Astrocyte (in vitro differentiated cells and primary cell): Measurements from ENCODE around the gene CCSER2. TPM values are rescaled to one million over a fixed set of nuclear protein-coding genes. Genes with fewer than 3 reads are reported as not detected.

Experiments used
- DNase-seq: peaks from one replicate; pipeline ENCODE4 v3.0.0-alpha.2; 2010; ENCODE audit warnings: low read depth
- FAIRE-seq: peaks from 2 replicates; lab custom pipeline; 2011; peaks lifted over from hg19 to GRCh38; lab: Jason Lieb, UNC
- H2AFZ ChIP-seq: 2 replicates; pipeline ENCODE4 v1.6.0; 2012; ENCODE audit warnings: low read depth, low read length, inconsistent platforms
- H3K27ac ChIP-seq: 2 replicates; pipeline ENCODE4 v1.5.1; 2011; ENCODE audit warnings: low read depth, low read length, inconsistent platforms
- H3K27me3 ChIP-seq: 2 replicates; pipeline ENCODE4 v1.6.0; 2011; ENCODE audit warnings: low read length, inconsistent platforms; ENCODE audit not compliant: insufficient read depth
- H3K36me3 ChIP-seq: 2 replicates; pipeline ENCODE4 v1.5.1; 2011; ENCODE audit warnings: low read length, inconsistent platforms; ENCODE audit not compliant: insufficient read depth
- H3K4me1 ChIP-seq: 2 replicates; pipeline ENCODE4 v1.5.1; 2011; ENCODE audit warnings: low read length, inconsistent platforms; ENCODE audit not compliant: insufficient read depth
- H3K4me2 ChIP-seq: 2 replicates; pipeline ENCODE4 v1.6.0; 2012; ENCODE audit warnings: low read length, inconsistent platforms
- H3K4me3 ChIP-seq: 2 replicates; pipeline ENCODE4 v1.5.1; 2011; ENCODE audit warnings: low read depth, mild to moderate bottlenecking, low read length, inconsistent platforms; ENCODE audit not compliant: insufficient read depth
- H3K79me2 ChIP-seq: 2 replicates; pipeline ENCODE4 v1.6.0; 2012; ENCODE audit warnings: mild to moderate bottlenecking, low read length, inconsistent platforms; ENCODE audit not compliant: insufficient read depth
- H3K9ac ChIP-seq: 2 replicates; pipeline ENCODE4 v1.6.0; 2012; ENCODE audit warnings: mild to moderate bottlenecking, low read length, inconsistent platforms
- H3K9me3 ChIP-seq: 2 replicates; pipeline ENCODE4 v1.5.1; 2012; ENCODE audit warnings: low read depth, mild to moderate bottlenecking, low read length, inconsistent platforms; ENCODE audit not compliant: insufficient read depth
- H4K20me1 ChIP-seq: 2 replicates; pipeline ENCODE4 v1.6.0; 2012; ENCODE audit warnings: low read length, inconsistent platforms; ENCODE audit not compliant: insufficient read depth
- H3K27ac Mint-ChIP-seq: one replicate; pipeline ENCODE4 v1.8.0; 2021; ENCODE audit warnings: mild to moderate bottlenecking, mixed read lengths; ENCODE audit not compliant: unreplicated experiment
- H3K27me3 Mint-ChIP-seq: one replicate; pipeline ENCODE4 v1.8.0; 2021; ENCODE audit warnings: low read depth, mixed read lengths; ENCODE audit not compliant: unreplicated experiment
- H3K36me3 Mint-ChIP-seq: one replicate; pipeline ENCODE4 v1.8.0; 2021; ENCODE audit warnings: low read depth, mixed read lengths; ENCODE audit not compliant: unreplicated experiment
- H3K4me1 Mint-ChIP-seq: one replicate; pipeline ENCODE4 v1.8.0; 2021; ENCODE audit warnings: low read depth, mixed read lengths; ENCODE audit not compliant: unreplicated experiment
- H3K4me3 Mint-ChIP-seq: one replicate; pipeline ENCODE4 v1.8.0; 2021; ENCODE audit warnings: mild to moderate bottlenecking, moderate library complexity, mixed read lengths; ENCODE audit not compliant: unreplicated experiment
- H3K9me3 Mint-ChIP-seq: one replicate; pipeline ENCODE4 v1.8.0; 2021; ENCODE audit warnings: mild to moderate bottlenecking, mixed read lengths; ENCODE audit not compliant: unreplicated experiment
- EZH2 ChIP-seq: IDR thresholded peaks from 2 replicates; pipeline ENCODE4 v1.6.1; 2012; ENCODE audit warnings: mild to moderate bottlenecking, low read length, inconsistent platforms; ENCODE audit not compliant: insufficient read depth
- total RNA-seq: library from RNA; stranded (reverse); gene quantifications from 2 replicates; pipeline ENCODE4 v1.2.1, GENCODE V29; 2021
- TF ChIP-seq, protein P1 (sequence below): IDR thresholded peaks from 2 replicates; pipeline ENCODE4 v1.5.1; 2011; ENCODE audit warnings: low read depth, mild to moderate bottlenecking, inconsistent platforms, low read length, moderate library complexity; ENCODE audit not compliant: insufficient read depth

The CCSER2 gene
- total RNA-seq, 1 donor from 2014 or later, result 100 TPM

DNA sequence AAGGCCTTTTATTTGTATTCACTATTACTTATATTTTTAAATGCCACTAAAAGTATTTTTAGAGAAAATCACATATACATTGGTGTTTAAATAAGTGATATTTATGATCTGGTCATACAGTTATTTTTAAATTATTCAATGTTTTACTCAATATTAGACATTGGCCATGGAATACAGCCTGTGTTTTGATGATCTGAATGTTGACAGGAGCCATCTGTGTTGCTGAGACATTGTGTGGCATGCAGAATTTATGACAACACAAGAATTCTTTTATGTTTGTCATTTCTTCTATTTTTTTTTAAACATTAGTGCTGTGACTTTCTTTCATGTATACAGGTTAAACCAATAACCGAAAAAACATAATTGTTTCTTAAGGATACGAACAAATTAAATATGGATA is 156.2 kb downstream of the CCSER2 start:
- Mint-ChIP-seq H3K27me3 (no peaks in the 10 kb centered on the region), H3K27ac (no peak overlapping the region), H3K36me3 (peaks cover 9% of the 10 kb centered on the region), H3K9me3 (peaks cover 2% of the 10 kb centered on the region), H3K4me3 (no peak overlapping the region), H3K4me1 (peaks cover 3% of the 10 kb centered on the region)
- Histone ChIP-seq H3K9ac (no peak overlapping the region), H3K4me3 (no peak overlapping the region), H3K27ac (no peak overlapping the region), H3K79me2 (no peaks in the 10 kb centered on the region), H3K9me3 (no peaks in the 10 kb centered on the region), H3K4me2 (no peak overlapping the region), H2AFZ (no peak overlapping the region), H3K4me1 (no peaks in the 10 kb centered on the region), H4K20me1 (no peaks in the 10 kb centered on the region), H3K27me3 (no peaks in the 10 kb centered on the region), H3K36me3 (no peaks in the 10 kb centered on the region)
- DNase-seq (no peak), FAIRE-seq (no peak)
- TF ChIP-seq EZH2, result no peak
- TF ChIP-seq, protein P1, sequence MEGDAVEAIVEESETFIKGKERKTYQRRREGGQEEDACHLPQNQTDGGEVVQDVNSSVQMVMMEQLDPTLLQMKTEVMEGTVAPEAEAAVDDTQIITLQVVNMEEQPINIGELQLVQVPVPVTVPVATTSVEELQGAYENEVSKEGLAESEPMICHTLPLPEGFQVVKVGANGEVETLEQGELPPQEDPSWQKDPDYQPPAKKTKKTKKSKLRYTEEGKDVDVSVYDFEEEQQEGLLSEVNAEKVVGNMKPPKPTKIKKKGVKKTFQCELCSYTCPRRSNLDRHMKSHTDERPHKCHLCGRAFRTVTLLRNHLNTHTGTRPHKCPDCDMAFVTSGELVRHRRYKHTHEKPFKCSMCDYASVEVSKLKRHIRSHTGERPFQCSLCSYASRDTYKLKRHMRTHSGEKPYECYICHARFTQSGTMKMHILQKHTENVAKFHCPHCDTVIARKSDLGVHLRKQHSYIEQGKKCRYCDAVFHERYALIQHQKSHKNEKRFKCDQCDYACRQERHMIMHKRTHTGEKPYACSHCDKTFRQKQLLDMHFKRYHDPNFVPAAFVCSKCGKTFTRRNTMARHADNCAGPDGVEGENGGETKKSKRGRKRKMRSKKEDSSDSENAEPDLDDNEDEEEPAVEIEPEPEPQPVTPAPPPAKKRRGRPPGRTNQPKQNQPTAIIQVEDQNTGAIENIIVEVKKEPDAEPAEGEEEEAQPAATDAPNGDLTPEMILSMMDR, result no peak

DNA sequence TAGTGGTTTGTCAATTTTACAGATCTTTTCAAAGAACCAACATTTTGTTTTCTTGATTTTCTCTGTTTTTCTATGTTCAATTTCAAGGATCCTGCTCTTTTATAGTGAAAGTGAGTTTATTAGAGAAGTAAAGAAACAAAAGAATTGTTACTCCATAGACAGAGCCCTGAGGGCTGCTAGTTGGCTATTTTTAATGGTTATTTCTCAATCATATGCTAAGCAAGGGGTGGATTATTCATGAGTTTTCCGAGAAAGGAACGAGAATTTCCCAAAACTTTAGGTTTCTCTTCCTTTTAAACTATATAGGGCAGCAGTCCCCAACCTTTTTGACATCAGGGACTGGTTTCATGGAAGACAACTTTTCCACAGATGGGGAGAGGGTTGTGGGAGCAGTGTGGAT is 165.0 kb downstream of the CCSER2 start:
- Histone ChIP-seq H3K36me3 (no peaks in the 10 kb centered on the region), H3K9ac (no peak overlapping the region), H3K27ac (no peak overlapping the region), H3K4me2 (no peak overlapping the region), H4K20me1 (no peaks in the 10 kb centered on the region), H3K4me3 (no peak overlapping the region), H3K4me1 (peaks cover 15% of the 10 kb centered on the region), H3K27me3 (no peaks in the 10 kb centered on the region), H2AFZ (no peak overlapping the region), H3K79me2 (peaks cover 12% of the 10 kb centered on the region), H3K9me3 (no peaks in the 10 kb centered on the region)
- peaks cover 25% of the 10 kb centered on the region for H3K36me3 Mint-ChIP-seq
- DNase-seq (no peak), FAIRE-seq (no peak)
- no peaks in the 10 kb centered on the region for H3K27me3 Mint-ChIP-seq
- peak overlapping the region; percentile 34 for H3K27ac Mint-ChIP-seq
- H3K4me3 Mint-ChIP-seq, result no peak overlapping the region
- peaks cover 33% of the 10 kb centered on the region for H3K4me1 Mint-ChIP-seq
- TF ChIP-seq EZH2, result no peak
- TF ChIP-seq, protein P1, result no peak
- peaks cover 10% of the 10 kb centered on the region for H3K9me3 Mint-ChIP-seq

DNA sequence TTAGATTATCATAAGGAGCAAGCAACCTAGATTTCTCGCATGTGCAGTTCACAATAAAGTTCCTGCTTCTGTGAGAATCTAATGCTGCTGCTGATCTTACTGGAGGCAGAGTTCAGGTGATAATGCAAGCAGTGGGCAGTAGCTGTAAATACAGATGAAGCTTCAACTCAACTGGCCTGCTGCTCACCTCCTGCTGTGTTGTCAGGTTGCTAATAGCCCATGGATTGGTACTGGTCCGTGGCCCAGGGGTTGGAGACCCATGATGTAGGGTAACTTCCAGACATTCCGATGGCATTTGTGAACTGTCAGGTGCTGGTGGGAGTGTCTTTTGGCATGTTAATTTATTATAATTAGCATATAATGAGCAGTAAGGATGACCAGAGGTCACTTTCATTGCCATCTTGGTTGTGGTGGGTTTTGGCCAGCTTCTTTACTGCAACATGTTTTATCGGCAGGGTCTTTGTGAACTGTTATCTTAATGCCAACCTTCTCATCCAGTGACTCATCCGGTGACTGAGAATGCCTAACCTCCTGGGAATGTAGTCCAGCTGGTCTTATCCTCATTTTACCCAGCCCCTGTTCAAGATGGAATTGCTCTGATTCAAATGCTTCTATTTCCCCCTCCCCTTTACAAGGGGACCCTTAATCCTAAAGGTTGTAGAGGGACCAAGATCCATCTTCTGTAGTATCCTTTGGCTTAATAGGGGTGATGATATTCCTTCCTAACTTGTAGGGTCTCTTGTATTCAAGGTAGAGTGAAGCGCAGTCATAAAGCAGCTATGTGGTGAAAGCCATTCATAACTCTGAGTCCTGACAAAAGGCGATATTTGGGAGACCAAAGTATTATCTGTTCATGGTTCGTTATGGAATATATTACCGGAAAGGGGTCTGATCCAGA is 165.8 kb downstream of the CCSER2 start:
- Histone ChIP-seq H3K9ac (peak overlapping the region; percentile 21), H3K4me2 (peak overlapping the region; percentile 64), H3K27me3 (no peaks in the 10 kb centered on the region), H3K79me2 (peaks cover 16% of the 10 kb centered on the region), H3K27ac (peak overlapping the region; percentile 78), H3K36me3 (no peaks in the 10 kb centered on the region), H3K9me3 (no peaks in the 10 kb centered on the region), H3K4me3 (peak overlapping the region; percentile 3), H4K20me1 (no peaks in the 10 kb centered on the region), H2AFZ (no peak overlapping the region), H3K4me1 (peaks cover 15% of the 10 kb centered on the region)
- DNase-seq (peak; percentile 75), FAIRE-seq (no peak)
- H3K4me1 Mint-ChIP-seq, result peaks cover 29% of the 10 kb centered on the region
- H3K36me3 Mint-ChIP-seq, result peaks cover 22% of the 10 kb centered on the region
- TF ChIP-seq, protein P1, result no peak
- no peak for TF ChIP-seq EZH2
- peak overlapping the region; percentile 90 for H3K27ac Mint-ChIP-seq
- peaks cover 10% of the 10 kb centered on the region for H3K9me3 Mint-ChIP-seq
- no peaks in the 10 kb centered on the region for H3K27me3 Mint-ChIP-seq
- H3K4me3 Mint-ChIP-seq, result peak overlapping the region; percentile 1
